K562 (cell line): ENCODE measurements around the gene ARID3B. TPM values are rescaled to one million over a fixed set of nuclear protein-coding genes. Genes with fewer than 3 reads are reported as not detected.

Source experiments
- CBX8 ChIP-seq: fragments of 200-600 bp; sonication (generic); IDR thresholded peaks from 2 replicates; pipeline ENCODE4 v1.6.1; 2012; ENCODE audit warnings: borderline replicate concordance, mixed run types, low read depth, mild to moderate bottlenecking, moderate library complexity, mixed read lengths, low read length, control low read depth, inconsistent platforms; ENCODE audit not compliant: poor library complexity, severe bottlenecking; ENCODE audit errors: extremely low read depth
- EP400 ChIP-seq: fragments of 450-650 bp; IDR thresholded peaks from 2 replicates; pipeline ENCODE4 v1.6.1; 2017; ENCODE audit warnings: antibody characterized with exemption, mild to moderate bottlenecking, moderate library complexity
- ETV6 ChIP-seq, 3 experiments: fragments of 150-350 bp in 1 of 3; sonication (generic) in 1 of 3; formaldehyde crosslinking in 1 of 3; IDR thresholded peaks; 2 replicates each; pipeline versions ENCODE4 v1.6.1 to v1.8.0; 2014 to 2022; ENCODE audit warnings: borderline replicate concordance in 2 of 3, low read depth in 2 of 3, antibody characterized with exemption in 1 of 3, low read length in 1 of 3, mild to moderate bottlenecking in 1 of 3, missing genetic modification reagents in 1 of 3
- FOSL1 ChIP-seq: fragments of 200-800 bp; sonication (Bioruptor generic); conservative IDR thresholded peaks from 2 replicates; pipeline ENCODE4 v1.6.1; 2016; ENCODE audit warnings: missing genetic modification characterization, missing compliant biosample characterization
- FOXK1 ChIP-seq: sonication (generic); formaldehyde crosslinking; IDR thresholded peaks from 2 replicates; pipeline ENCODE4 v1.8.0; 2022; ENCODE audit warnings: missing genetic modification reagents, mild to moderate bottlenecking, borderline replicate concordance
- GTF2E2 ChIP-seq: fragments of 200-800 bp; sonication (Bioruptor generic); IDR thresholded peaks from 2 replicates; pipeline ENCODE4 v1.6.1; 2016; ENCODE audit warnings: missing genetic modification characterization, missing compliant biosample characterization
- GTF2F1 ChIP-seq: IDR thresholded peaks from 2 replicates; pipeline ENCODE4 v1.6.1; 2011; ENCODE audit warnings: low read depth, low read length, improper control_type of control experiment
- HIVEP1 ChIP-seq: fragments of 250-450 bp; sonication (Bioruptor Pico); IDR thresholded peaks from 2 replicates; pipeline ENCODE4 v1.4.0; 2020; ENCODE audit warnings: mild to moderate bottlenecking
- IRF2 ChIP-seq: sonication (generic); formaldehyde crosslinking; IDR thresholded peaks from 2 replicates; pipeline ENCODE4 v1.8.1; 2022; ENCODE audit warnings: mild to moderate bottlenecking, missing genetic modification reagents
- JUN ChIP-seq, 2 experiments: sonication (generic) in 1 of 2; formaldehyde crosslinking in 1 of 2; IDR thresholded peaks; 2 replicates each; pipeline versions ENCODE4 v1.6.1 to v1.8.0; 2012 to 2022; ENCODE audit warnings: borderline replicate concordance in 2 of 2, mild to moderate bottlenecking in 2 of 2, improper control_type of control experiment in 1 of 2, low read depth in 1 of 2, low read length in 1 of 2, missing genetic modification reagents in 1 of 2
- KDM5B ChIP-seq: fragments of 200-600 bp; sonication (generic); IDR thresholded peaks from 2 replicates; pipeline ENCODE4 v1.6.1; 2012; ENCODE audit warnings: low read depth, mild to moderate bottlenecking, moderate library complexity, low read length, control low read depth, inconsistent platforms; ENCODE audit not compliant: insufficient replicate concordance
- MAFK ChIP-seq: IDR thresholded peaks from 2 replicates; pipeline ENCODE4 v1.6.1; 2011; ENCODE audit warnings: low read length, improper control_type of control experiment
- MCM7 ChIP-seq, 2 experiments: fragments of 450-650 bp; IDR thresholded peaks; 2 replicates each; pipeline ENCODE4 v1.6.1; 2016 to 2018
- MTA2 ChIP-seq: fragments of 450-650 bp; IDR thresholded peaks from 2 replicates; pipeline ENCODE4 v1.6.1; 2016; ENCODE audit warnings: low read depth
- NFE2L1 ChIP-seq: fragments of 450-650 bp; IDR thresholded peaks from 2 replicates; pipeline ENCODE4 v1.6.1; 2016; ENCODE audit warnings: missing genetic modification characterization, low read depth, mild to moderate bottlenecking, missing compliant biosample characterization, moderate library complexity, borderline replicate concordance
- NFIX ChIP-seq: fragments of 250-450 bp; sonication (Bioruptor Pico); IDR thresholded peaks from 2 replicates; pipeline ENCODE4 v1.4.0; 2020; ENCODE audit warnings: low read depth, mild to moderate bottlenecking, moderate library complexity
- POLR2B ChIP-seq: fragments of 450-650 bp; IDR thresholded peaks from 2 replicates; pipeline ENCODE4 v1.6.1; 2018; ENCODE audit warnings: low read depth; ENCODE audit not compliant: partially characterized antibody
- PPARD ChIP-seq: fragments of 250-450 bp; sonication (Bioruptor Pico); IDR thresholded peaks from 2 replicates; pipeline ENCODE4 v1.8.0; 2022; ENCODE audit warnings: inconsistent platforms, mild to moderate bottlenecking, moderate library complexity
- PTTG1 ChIP-seq: fragments of 450-650 bp; IDR thresholded peaks from 2 replicates; pipeline ENCODE4 v1.6.1; 2016; ENCODE audit warnings: low read depth, mild to moderate bottlenecking, missing genetic modification characterization, missing compliant biosample characterization
- RB1 ChIP-seq: fragments of 450-650 bp; IDR thresholded peaks from 2 replicates; pipeline ENCODE4 v1.6.1; 2017; ENCODE audit warnings: low read depth, mild to moderate bottlenecking
- SREBF1 ChIP-seq: fragments of 150-350 bp; IDR thresholded peaks from 2 replicates; pipeline ENCODE4 v1.6.1; 2014; ENCODE audit warnings: antibody characterized with exemption, low read depth, low read length, borderline replicate concordance
- STAG1 ChIP-seq: sonication (generic); formaldehyde crosslinking; IDR thresholded peaks from 2 replicates; pipeline ENCODE4 v1.5.0; 2020; ENCODE audit warnings: missing genetic modification reagents, borderline replicate concordance
- SUPT5H ChIP-seq: fragments of 450-650 bp; IDR thresholded peaks from 2 replicates; pipeline ENCODE4 v1.6.1; 2016
- TBL1XR1 ChIP-seq, 2 experiments: IDR thresholded peaks; 2 replicates each; pipeline ENCODE4 v1.6.1; 2012; ENCODE audit warnings: improper control_type of control experiment in 2 of 2, low read length in 2 of 2, mild to moderate bottlenecking in 1 of 2
- TCFL5 ChIP-seq: fragments of 250-450 bp; sonication (Bioruptor Pico); conservative IDR thresholded peaks from 2 replicates; pipeline ENCODE4 v1.6.1; 2021; ENCODE audit warnings: mild to moderate bottlenecking, moderate library complexity, matching md5 sums
- USF2 ChIP-seq: sonication (generic); formaldehyde crosslinking; IDR thresholded peaks from 2 replicates; pipeline ENCODE4 v1.5.0; 2020; ENCODE audit warnings: missing genetic modification reagents
- ZFP30 ChIP-seq: fragments of 250-450 bp; sonication (Bioruptor Pico); IDR thresholded peaks from 2 replicates; pipeline ENCODE4 v1.8.0; 2022; ENCODE audit warnings: moderate library complexity, mild to moderate bottlenecking, inconsistent platforms, borderline replicate concordance
- ZNF316 ChIP-seq: fragments of 450-650 bp; IDR thresholded peaks from 2 replicates; pipeline ENCODE4 v1.6.1; 2016
- ZNF696 ChIP-seq: fragments of 250-450 bp; sonication (Bioruptor Pico); conservative IDR thresholded peaks from 2 replicates; pipeline ENCODE4 v1.4.0; 2020; ENCODE audit warnings: mild to moderate bottlenecking, moderate library complexity
- ZNF75A ChIP-seq: fragments of 450-650 bp; formaldehyde crosslinking; IDR thresholded peaks from 2 replicates; pipeline ENCODE4 v1.4.0; 2020; ENCODE audit warnings: mild to moderate bottlenecking
- polyA plus RNA-seq, 8 experiments: library from polyadenylated mRNA; depleted of rRNA in 4 of 8; stranded (reverse) in 5 of 8; unstranded in 3 of 8; fragments of >200 nt; fragmentation: Nextera tagmentation in 2 of 8; fragmentation: Illumina TruSeq in 1 of 8; extraction: Ambion mirVana in 2 of 8; extraction: Trizol in 1 of 8; gene quantifications; 2 replicates each; pipeline versions ENCODE4 v1.2.1 to v1.2.3, GENCODE V29; 2011 to 2014; ENCODE audit warnings: inconsistent platforms in 1 of 8, missing spikeins in 1 of 8
- total RNA-seq, 7 experiments: library from RNA; depleted of rRNA in 6 of 7; stranded (reverse); fragments of >200 nt in 6 of 7; fragmentation: Illumina TruSeq in 2 of 7; extraction: Trizol in 2 of 7; gene quantifications; 2 replicates each; pipeline versions ENCODE4 v1.2.1 to v1.2.3, GENCODE V29; 2011 to 2021; ENCODE audit warnings: low replicate concordance in 1 of 7

The ARID3B gene
- total and polyA plus RNA-seq, 9 of the 15 experiments (the other 6 are each of a cell fraction or from before 2014, with no cell fraction given): 0.32 to 15.1 (median 7.1) TPM

- no peak for TF ChIP-seq IRF2
- TF ChIP-seq ZNF75A (CRISPR knock-in tag): no peak
- no peak for TF ChIP-seq HIVEP1 (CRISPR knock-in tag)
- no peak for TF ChIP-seq POLR2B
- TF ChIP-seq MTA2: no peak
- TF ChIP-seq USF2 (CRISPR knock-in tag): no peak
- TF ChIP-seq GTF2E2 (tag): no peak
- TF ChIP-seq ETV6 (IDR thresholded peaks at IDR 0.05; ENCODE audit: borderline replicate concordance in 1 of 2, low read depth in 2 of 2, low read length in 1 of 2): no peak
- TF ChIP-seq ETV6 (CRISPR knock-in tag; IDR thresholded peaks at IDR 0.05; ENCODE audit: borderline replicate concordance): no peak
- TF ChIP-seq ZFP30 (CRISPR knock-in tag): no peak
- no peak for TF ChIP-seq FOXK1 (CRISPR knock-in tag)
- TF ChIP-seq GTF2F1: no peak
- TF ChIP-seq RB1: no peak
- TF ChIP-seq FOSL1: peak; percentile 84
- TF ChIP-seq ZNF696: no peak
- peak; percentile 61; the same call in 1 of the 2 replicates for TF ChIP-seq JUN (IDR thresholded peaks at IDR 0.05; ENCODE audit: borderline replicate concordance, low read depth, low read length)
- TF ChIP-seq JUN (CRISPR knock-in tag; IDR thresholded peaks at IDR 0.05; ENCODE audit: borderline replicate concordance): no peak
- TF ChIP-seq SREBF1: no peak
- no peak for TF ChIP-seq CBX8
- peak; percentile 24; the same call in 1 of the 2 replicates for TF ChIP-seq MAFK
- TF ChIP-seq PTTG1 (tag): no peak
- TF ChIP-seq TBL1XR1 (IDR thresholded peaks at IDR 0.05; ENCODE audit: low read length in 2 of 2): 0 out of 4 replicates have a peak, but pooled peaks of 1 of the 2 experiments have one; percentile 51
- TF ChIP-seq ZNF316: peak; percentile 33; the same call in 1 of the 2 replicates
- TF ChIP-seq TCFL5: no peak
- 0 out of 2 replicates have a peak, but pooled peaks have one; percentile 16 for TF ChIP-seq EP400
- no peak for TF ChIP-seq PPARD
- TF ChIP-seq KDM5B: no peak
- no peak for TF ChIP-seq SUPT5H
- no peak for TF ChIP-seq NFE2L1 (tag)
- TF ChIP-seq MCM7 (IDR thresholded peaks at IDR 0.05): no peak
- no peak for TF ChIP-seq NFIX (CRISPR knock-in tag)
- TF ChIP-seq STAG1 (CRISPR knock-in tag): no peak
Measured at GRCh38 chr15:74541494-74542165, 610 bp downstream of the ARID3B start (continued).
